Trophoblast cell (in vitro differentiated cells and primary cell): Measurements from ENCODE around the gene TGM5.

Source experiments
- DNase-seq, 2 donors: peaks; one replicate each; pipeline ENCODE4 v3.0.0-alpha.2; 2016
- H2AFZ ChIP-seq: 2 replicates; pipeline ENCODE4 v1.6.1; 2013; ENCODE audit warnings: low read length, moderate library complexity, mild to moderate bottlenecking; ENCODE audit not compliant: insufficient read depth, poor library complexity
- H2AK5ac ChIP-seq: 2 replicates; pipeline ENCODE4 v1.6.1; 2013; ENCODE audit warnings: mild to moderate bottlenecking, low read length
- H2BK120ac ChIP-seq: 2 replicates; pipeline ENCODE4 v1.6.1; 2013; ENCODE audit warnings: low read length, mild to moderate bottlenecking, moderate library complexity; ENCODE audit not compliant: insufficient read depth, poor library complexity
- H2BK12ac ChIP-seq: 2 replicates; pipeline ENCODE4 v1.6.1; 2013; ENCODE audit warnings: mild to moderate bottlenecking, low read length, moderate library complexity
- H2BK5ac ChIP-seq: 2 replicates; pipeline ENCODE4 v1.6.1; 2013; ENCODE audit warnings: low read length, low read depth, moderate library complexity, mild to moderate bottlenecking; ENCODE audit not compliant: poor library complexity
- H3K14ac ChIP-seq: 2 replicates; pipeline ENCODE4 v1.6.1; 2013; ENCODE audit warnings: mild to moderate bottlenecking, low read length
- H3K18ac ChIP-seq: 2 replicates; pipeline ENCODE4 v1.6.1; 2013; ENCODE audit warnings: mild to moderate bottlenecking, low read length
- H3K23ac ChIP-seq: 2 replicates; pipeline ENCODE4 v1.6.1; 2013; ENCODE audit warnings: low read length
- H3K27ac ChIP-seq: 2 replicates; pipeline ENCODE4 v1.5.1; 2013; ENCODE audit warnings: low read depth, mild to moderate bottlenecking, inconsistent platforms, low read length, moderate library complexity
- H3K27me3 ChIP-seq: 2 replicates; pipeline ENCODE4 v1.6.1; 2013; ENCODE audit warnings: inconsistent platforms, mild to moderate bottlenecking, low read length, moderate library complexity; ENCODE audit not compliant: insufficient read depth
- H3K36me3 ChIP-seq, 2 experiments: 1 replicate in 1 of 2; 2 replicates in 1 of 2; pipeline ENCODE4 v1.6.1; 2013; ENCODE audit warnings: low read length in 2 of 2, mild to moderate bottlenecking in 2 of 2, moderate library complexity in 1 of 2; ENCODE audit not compliant: insufficient read depth in 2 of 2, control insufficient read depth in 1 of 2
- H3K4ac ChIP-seq: 2 replicates; pipeline ENCODE4 v1.6.1; 2013; ENCODE audit warnings: low read depth, mild to moderate bottlenecking, low read length, moderate library complexity
- H3K4me1 ChIP-seq, 2 experiments: 1 replicate in 1 of 2; 2 replicates in 1 of 2; pipeline ENCODE4 v1.6.1; 2013; ENCODE audit warnings: low read length in 2 of 2, mild to moderate bottlenecking in 2 of 2, moderate library complexity in 1 of 2; ENCODE audit not compliant: insufficient read depth in 2 of 2, control insufficient read depth in 1 of 2
- H3K4me2 ChIP-seq: 2 replicates; pipeline ENCODE4 v1.6.1; 2013; ENCODE audit warnings: inconsistent platforms, mild to moderate bottlenecking, low read length, moderate library complexity
- H3K4me3 ChIP-seq: 2 replicates; pipeline ENCODE4 v1.5.1; 2013; ENCODE audit warnings: mild to moderate bottlenecking, low read depth, low read length, inconsistent platforms
- H3K79me1 ChIP-seq: one replicate; pipeline ENCODE4 v1.6.1; 2013; ENCODE audit warnings: low read length
- H3K79me2 ChIP-seq: 2 replicates; pipeline ENCODE4 v1.6.1; 2013; ENCODE audit warnings: low read length, mild to moderate bottlenecking; ENCODE audit not compliant: control insufficient read depth, insufficient read depth, poor library complexity
- H3K9ac ChIP-seq: 2 replicates; pipeline ENCODE4 v1.6.1; 2013; ENCODE audit warnings: mild to moderate bottlenecking, low read length
- H3K9me3 ChIP-seq: 2 replicates; pipeline ENCODE4 v1.6.1; 2013; ENCODE audit warnings: low read depth, mild to moderate bottlenecking, control low read depth, inconsistent platforms, low read length; ENCODE audit not compliant: insufficient read depth
- H4K12ac ChIP-seq: 2 replicates; pipeline ENCODE4 v1.6.1; 2013; ENCODE audit warnings: low read depth, mild to moderate bottlenecking, low read length, moderate library complexity
- H4K8ac ChIP-seq: 2 replicates; pipeline ENCODE4 v1.6.1; 2013; ENCODE audit warnings: low read depth, mild to moderate bottlenecking, low read length, moderate library complexity
- H4K91ac ChIP-seq: one replicate; pipeline ENCODE4 v1.6.1; 2013; ENCODE audit warnings: low read depth, mild to moderate bottlenecking, low read length, moderate library complexity
- WGBS: extraction: QIAGEN DNeasy Blood & Tissue Kit; methylation state at CpG from one replicate; pipeline ENCODE4 v1.1.7; 2013; ENCODE audit warnings: missing lambda C conversion rate; ENCODE audit not compliant: insufficient read length, insufficient coverage; ENCODE audit errors: extremely low coverage; 5-methylcytosine and 5-hydroxymethylcytosine counted together

The TGM5 gene

GRCh38 chr15:43220991-43221403, 45.7 kb downstream of the TGM5 start, which contains the start of gene EPB42:
Gene EPB42 (minus strand): TSS chr15:43221018. CDS start chr15:43220825, 193 bp downstream.
- no peaks in the 10 kb centered on the region for H3K79me1 ChIP-seq
- no peak for DNase-seq
- no peak within 1 kb of the TSS for H3K4ac ChIP-seq
- H2AFZ ChIP-seq: no peak within 1 kb of the TSS
- H3K4me2 ChIP-seq: no peak within 1 kb of the TSS
- H2AK5ac ChIP-seq: no peak within 1 kb of the TSS
- H2BK12ac ChIP-seq: no peak within 1 kb of the TSS
- no peak within 1 kb of the TSS for H3K14ac ChIP-seq
- H3K27ac ChIP-seq: no peak within 1 kb of the TSS
- H3K23ac ChIP-seq: no peak within 1 kb of the TSS
- H4K91ac ChIP-seq: no peak within 1 kb of the TSS
- no peak within 1 kb of the TSS for H3K9ac ChIP-seq
- no peak within 1 kb of the TSS for H3K4me3 ChIP-seq
- no peak within 1 kb of the TSS for H3K18ac ChIP-seq
- no CpG with 5 or more reads among the region's 3 CpGs for WGBS
- no peaks in the 10 kb centered on the region for H3K79me2 ChIP-seq
- no peak within 1 kb of the TSS for H2BK120ac ChIP-seq
- H4K8ac ChIP-seq: no peak within 1 kb of the TSS
- no peaks in the 10 kb centered on the region for H3K27me3 ChIP-seq
- no peaks in the 10 kb centered on the region for H3K4me1 ChIP-seq
- no peaks in the 10 kb centered on the region for H3K9me3 ChIP-seq
- no peak within 1 kb of the TSS for H2BK5ac ChIP-seq
- no peaks in the 10 kb centered on the region for H3K36me3 ChIP-seq
- no peak within 1 kb of the TSS for H4K12ac ChIP-seq

- H4K91ac ChIP-seq: no peak overlapping the region
- no peak overlapping the region for H4K12ac ChIP-seq
- no peak overlapping the region for H2BK12ac ChIP-seq
- no peak overlapping the region for H3K4me2 ChIP-seq
- H4K8ac ChIP-seq: no peak overlapping the region
- DNase-seq: no peak
- WGBS: no CpG with 5 or more reads among the region's 16 CpGs
- H3K4ac ChIP-seq: no peak overlapping the region
- H3K23ac ChIP-seq: no peak overlapping the region
- H2AK5ac ChIP-seq: no peak overlapping the region
- no peak overlapping the region for H3K14ac ChIP-seq
- H3K4me3 ChIP-seq: no peak overlapping the region
- no peaks in the 10 kb centered on the region for H3K9me3 ChIP-seq
- no peak overlapping the region for H3K18ac ChIP-seq
- no peaks in the 10 kb centered on the region for H3K79me2 ChIP-seq
- no peak overlapping the region for H2AFZ ChIP-seq
- no peaks in the 10 kb centered on the region for H3K79me1 ChIP-seq
- no peak overlapping the region for H2BK120ac ChIP-seq
- H2BK5ac ChIP-seq: no peak overlapping the region
- H3K9ac ChIP-seq: no peak overlapping the region
- no peaks in the 10 kb centered on the region for H3K36me3 ChIP-seq
- H3K4me1 ChIP-seq: no peaks in the 10 kb centered on the region
- no peak overlapping the region for H3K27ac ChIP-seq
- no peaks in the 10 kb centered on the region for H3K27me3 ChIP-seq
Observed at GRCh38 chr15:43219929-43220928, 46.5 kb downstream of the TGM5 start.

- Histone ChIP-seq H3K4me1 (no peaks in the 10 kb centered on the region), H4K8ac (no peak overlapping the region), H3K18ac (no peak overlapping the region), H3K27me3 (no peaks in the 10 kb centered on the region), H3K4me2 (no peak overlapping the region), H3K23ac (no peak overlapping the region), H2AK5ac (no peak overlapping the region), H3K79me1 (no peaks in the 10 kb centered on the region), H3K9me3 (no peaks in the 10 kb centered on the region), H4K91ac (no peak overlapping the region), H3K9ac (no peak overlapping the region), H3K27ac (no peak overlapping the region), H4K12ac (no peak overlapping the region), H3K14ac (no peak overlapping the region), H2BK12ac (no peak overlapping the region), H2AFZ (no peak overlapping the region), H3K4ac (no peak overlapping the region), H3K36me3 (no peaks in the 10 kb centered on the region), H2BK120ac (no peak overlapping the region), H2BK5ac (no peak overlapping the region), H3K79me2 (no peaks in the 10 kb centered on the region), H3K4me3 (no peak overlapping the region)
- no CpG with 5 or more reads among the region's 13 CpGs for WGBS
- DNase-seq: peak in 1 of 2 donors; percentile 12
Observed at GRCh38 chr15:43218908-43219706, 47.6 kb downstream of the TGM5 start.

- Histone ChIP-seq H2AFZ (no peak overlapping the region), H3K4me1 (no peaks in the 10 kb centered on the region), H3K14ac (no peak overlapping the region), H3K36me3 (no peaks in the 10 kb centered on the region), H3K4me2 (no peak overlapping the region), H4K91ac (no peak overlapping the region), H2BK5ac (no peak overlapping the region), H4K12ac (no peak overlapping the region), H3K9me3 (no peaks in the 10 kb centered on the region), H2AK5ac (no peak overlapping the region), H3K27ac (no peak overlapping the region), H3K4ac (no peak overlapping the region), H3K79me1 (no peaks in the 10 kb centered on the region), H4K8ac (no peak overlapping the region), H2BK120ac (no peak overlapping the region), H3K27me3 (no peaks in the 10 kb centered on the region), H3K23ac (no peak overlapping the region), H3K9ac (no peak overlapping the region), H3K79me2 (no peaks in the 10 kb centered on the region), H3K4me3 (no peak overlapping the region), H2BK12ac (no peak overlapping the region), H3K18ac (no peak overlapping the region)
- WGBS: no CpG with 5 or more reads among the region's 7 CpGs
- DNase-seq: peak; percentile 60 to 72
Observed at GRCh38 chr15:43215961-43216360, 50.8 kb downstream of the TGM5 start.
